Activated CD4-positive, alpha-beta T cell treated with anti-CD3 and anti-CD28 coated beads for 36 hours (primary cell): ENCODE data around the gene OR2B6. TPM values are rescaled to one million over a fixed set of nuclear protein-coding genes. Genes with fewer than 3 reads are reported as not detected.

Source experiments
- ATAC-seq: fragments of 200-7000 bp; cut with Tn5 transposase; one replicate; pipeline ENCODE4 v1.10.0; 2021; ENCODE audit warnings: mild to moderate bottlenecking, moderate library complexity
- CTCF ChIA-PET: fragments of 350-600 bp; sonication (Branson Sonifier 250); formaldehyde crosslinking; loops from one replicate; lab custom pipeline; 2021; ENCODE audit warnings: antibody characterized with exemption; lab: Charles Lee
- POLR2A ChIA-PET: fragments of 350-600 bp; sonication (Branson Sonifier 250); formaldehyde crosslinking; loops from one replicate; lab custom pipeline; 2021; ENCODE audit warnings: antibody characterized with exemption, inconsistent platforms; lab: Charles Lee
- DNase-seq: peaks from one replicate; pipeline ENCODE4 v3.0.0-alpha.2; 2020
- H3K27ac Mint-ChIP-seq: one replicate; pipeline ENCODE4 v1.8.0; 2021; ENCODE audit warnings: mixed read lengths
- H3K27me3 Mint-ChIP-seq: one replicate; pipeline ENCODE4 v1.8.0; 2021; ENCODE audit warnings: mixed read lengths
- H3K36me3 Mint-ChIP-seq: one replicate; pipeline ENCODE4 v1.8.0; 2021; ENCODE audit warnings: low read depth, mixed read lengths
- H3K4me1 Mint-ChIP-seq: one replicate; pipeline ENCODE4 v1.8.0; 2021; ENCODE audit warnings: mixed read lengths
- H3K4me3 Mint-ChIP-seq: one replicate; pipeline ENCODE4 v1.8.0; 2021; ENCODE audit warnings: mild to moderate bottlenecking, moderate library complexity, mixed read lengths
- H3K9me3 Mint-ChIP-seq: one replicate; pipeline ENCODE4 v1.8.0; 2021; ENCODE audit warnings: low read depth, mixed read lengths
- intact Hi-C, 2 experiments: fragments of 100-400 bp; cut with DNase I in 1 of 2; cut with micrococcal nuclease in 1 of 2; formaldehyde crosslinking; loops; one replicate each; pipeline versions ENCODE4 v1.14.2 to v1.15.1; 2022 to 2024; cut with DNase I, micrococcal nuclease
- total RNA-seq, 2 experiments: library from RNA; stranded (reverse); gene quantifications; one replicate each; pipeline ENCODE4 v1.2.3, GENCODE V29; 2021

OR2B6 gene
- total RNA-seq, 2 experiments from 2014 or later: not detected

- Mint-ChIP-seq H3K4me3 (no peak overlapping the region), H3K27me3 (peaks cover 37% of the 10 kb centered on the region), H3K27ac (no peak overlapping the region), H3K4me1 (no peaks in the 10 kb centered on the region), H3K9me3 (no peaks in the 10 kb centered on the region), H3K36me3 (no peaks in the 10 kb centered on the region)
- DNase-seq (no peak), ATAC-seq (no peak)
- POLR2A ChIA-PET: no interaction called here
- intact Hi-C loops: no loop called here
- CTCF ChIA-PET: no interaction called here
These were observed 475 bp downstream of the OR2B6 start for GRCh38 chr6:27957516-27957915.

- ATAC-seq (no peak), DNase-seq (no peak)
- H3K4me3 Mint-ChIP-seq: no peak overlapping the region
- intact Hi-C loops: no loop called here
- ChIA-PET CTCF (no interaction called here), POLR2A (no interaction called here)
- H3K36me3 Mint-ChIP-seq: no peaks in the 10 kb centered on the region
- H3K27me3 Mint-ChIP-seq: peaks cover 29% of the 10 kb centered on the region
- H3K4me1 Mint-ChIP-seq: no peaks in the 10 kb centered on the region
- no peak overlapping the region for H3K27ac Mint-ChIP-seq
- H3K9me3 Mint-ChIP-seq: no peaks in the 10 kb centered on the region
These were observed 5.5 kb downstream of the OR2B6 start for GRCh38 chr6:27962506-27962905.

GRCh38 chr6:27966044-27966443 lies 9.0 kb downstream of the OR2B6 start:
- no peak for ATAC-seq
- no peak overlapping the region for H3K4me3 Mint-ChIP-seq
- POLR2A ChIA-PET: no interaction called here
- H3K27ac Mint-ChIP-seq: no peak overlapping the region
- H3K4me1 Mint-ChIP-seq: no peaks in the 10 kb centered on the region
- CTCF ChIA-PET: no interaction called here
- H3K9me3 Mint-ChIP-seq: peaks cover 4% of the 10 kb centered on the region
- no peaks in the 10 kb centered on the region for H3K36me3 Mint-ChIP-seq
- no peak for DNase-seq
- intact Hi-C loops: no loop called here
- peaks cover 38% of the 10 kb centered on the region for H3K27me3 Mint-ChIP-seq

GRCh38 chr6:27966816-27967426 lies 9.9 kb downstream of the OR2B6 start:
- intact Hi-C loops: no loop called here
- CTCF ChIA-PET: interaction anchor here (0.5 to 1.1 kb wide), 2 partner anchors 65 to 1227 kb away, joined by 3 read pairs; no protein-coding TSS in a partner anchor
- DNase-seq (no peak), ATAC-seq (no peak)
- H3K36me3 Mint-ChIP-seq: no peaks in the 10 kb centered on the region
- H3K27me3 Mint-ChIP-seq: peaks cover 37% of the 10 kb centered on the region
- H3K4me3 Mint-ChIP-seq: no peak overlapping the region
- peaks cover 4% of the 10 kb centered on the region for H3K9me3 Mint-ChIP-seq
- H3K27ac Mint-ChIP-seq: no peak overlapping the region
- no peaks in the 10 kb centered on the region for H3K4me1 Mint-ChIP-seq
- POLR2A ChIA-PET: no interaction called here

GRCh38 chr6:27970444-27970843 lies 13.4 kb downstream of the OR2B6 start:
- Mint-ChIP-seq H3K9me3 (peaks cover 4% of the 10 kb centered on the region), H3K4me1 (no peaks in the 10 kb centered on the region), H3K36me3 (no peaks in the 10 kb centered on the region), H3K4me3 (no peak overlapping the region), H3K27ac (no peak overlapping the region), H3K27me3 (peaks cover 33% of the 10 kb centered on the region)
- ChIA-PET POLR2A (no interaction called here), CTCF (no interaction called here)
- DNase-seq (no peak), ATAC-seq (no peak)
- intact Hi-C loops: no loop called here

- CTCF ChIA-PET: no interaction called here
- intact Hi-C loops: no loop called here
These were observed 15.7 kb downstream of the OR2B6 start for GRCh38 chr6:27972750-27973149.

GRCh38 chr6:27977387-27977786 lies 20.3 kb downstream of the OR2B6 start:
- peaks cover 21% of the 10 kb centered on the region for H3K27me3 Mint-ChIP-seq
- no peaks in the 10 kb centered on the region for H3K36me3 Mint-ChIP-seq
- ATAC-seq: no peak
- CTCF ChIA-PET: no interaction called here
- DNase-seq: no peak
- intact Hi-C loops: no loop called here
- H3K4me1 Mint-ChIP-seq: no peaks in the 10 kb centered on the region
- POLR2A ChIA-PET: no interaction called here
- H3K4me3 Mint-ChIP-seq: no peak overlapping the region
- no peak overlapping the region for H3K27ac Mint-ChIP-seq
- H3K9me3 Mint-ChIP-seq: no peaks in the 10 kb centered on the region

More at GRCh38 chr6:27972750-27973149, 15.7 kb downstream of the OR2B6 start:
- no peak for ATAC-seq
- H3K27ac Mint-ChIP-seq: no peak overlapping the region
- H3K9me3 Mint-ChIP-seq: peaks cover 4% of the 10 kb centered on the region
- H3K4me3 Mint-ChIP-seq: no peak overlapping the region
- peaks cover 32% of the 10 kb centered on the region for H3K27me3 Mint-ChIP-seq
- no peak for DNase-seq
- no peaks in the 10 kb centered on the region for H3K36me3 Mint-ChIP-seq
- no peaks in the 10 kb centered on the region for H3K4me1 Mint-ChIP-seq
- POLR2A ChIA-PET: no interaction called here

- ChIA-PET POLR2A (no interaction called here), CTCF (no interaction called here)
- no peaks in the 10 kb centered on the region for H3K36me3 Mint-ChIP-seq
- ATAC-seq (no peak), DNase-seq (no peak)
- no peaks in the 10 kb centered on the region for H3K9me3 Mint-ChIP-seq
- H3K27ac Mint-ChIP-seq: no peak overlapping the region
- H3K4me1 Mint-ChIP-seq: no peaks in the 10 kb centered on the region
- intact Hi-C loops: no loop called here
- peaks cover 24% of the 10 kb centered on the region for H3K27me3 Mint-ChIP-seq
- H3K4me3 Mint-ChIP-seq: no peak overlapping the region
These were observed 21.7 kb downstream of the OR2B6 start for GRCh38 chr6:27978705-27979104.

GRCh38 chr6:27980111-27980510 lies 23.1 kb downstream of the OR2B6 start:
- H3K27ac Mint-ChIP-seq: no peak overlapping the region
- ATAC-seq (no peak), DNase-seq (no peak)
- no peaks in the 10 kb centered on the region for H3K4me1 Mint-ChIP-seq
- H3K27me3 Mint-ChIP-seq: peaks cover 17% of the 10 kb centered on the region
- no peaks in the 10 kb centered on the region for H3K36me3 Mint-ChIP-seq
- H3K4me3 Mint-ChIP-seq: no peak overlapping the region
- no peaks in the 10 kb centered on the region for H3K9me3 Mint-ChIP-seq
- CTCF ChIA-PET: no interaction called here
- intact Hi-C loops: no loop called here
- POLR2A ChIA-PET: no interaction called here

GRCh38 chr6:27986928-27987725 lies 30.1 kb downstream of the OR2B6 start:
- intact Hi-C loops: no loop called here

GRCh38 chr6:27994616-27995015 lies 37.6 kb downstream of the OR2B6 start:
- Mint-ChIP-seq H3K4me1 (no peaks in the 10 kb centered on the region), H3K27me3 (peaks cover 29% of the 10 kb centered on the region), H3K27ac (no peak overlapping the region), H3K9me3 (no peaks in the 10 kb centered on the region), H3K4me3 (no peak overlapping the region), H3K36me3 (no peaks in the 10 kb centered on the region)
- CTCF ChIA-PET: no interaction called here
- ATAC-seq (no peak), DNase-seq (no peak)
- POLR2A ChIA-PET: no interaction called here
- intact Hi-C loops: no loop called here

More at GRCh38 chr6:27986928-27987725, 30.1 kb downstream of the OR2B6 start:
- H3K27me3 Mint-ChIP-seq: peaks cover 30% of the 10 kb centered on the region
- CTCF ChIA-PET: no interaction called here
- no peak overlapping the region for H3K4me3 Mint-ChIP-seq
- no peak overlapping the region for H3K27ac Mint-ChIP-seq
- DNase-seq: no peak
- no peak for ATAC-seq
- no peaks in the 10 kb centered on the region for H3K9me3 Mint-ChIP-seq
- H3K4me1 Mint-ChIP-seq: no peaks in the 10 kb centered on the region
- H3K36me3 Mint-ChIP-seq: no peaks in the 10 kb centered on the region
- POLR2A ChIA-PET: no interaction called here

GRCh38 chr6:28000351-28001045 lies 43.5 kb downstream of the OR2B6 start:
- Mint-ChIP-seq H3K9me3 (no peaks in the 10 kb centered on the region), H3K27me3 (peaks cover 12% of the 10 kb centered on the region), H3K27ac (no peak overlapping the region), H3K4me3 (no peak overlapping the region), H3K36me3 (no peaks in the 10 kb centered on the region), H3K4me1 (no peaks in the 10 kb centered on the region)
- intact Hi-C loops: no loop called here
- DNase-seq (no peak), ATAC-seq (no peak)
- CTCF ChIA-PET: no interaction called here
- POLR2A ChIA-PET: no interaction called here
